8988T (cell line): ENCODE measurements around the gene GALNT18.
"Not testable (repeated sequence)": the region's sequence is repeated elsewhere in the genome, so short reads cannot be mapped to it uniquely, and the experiment has no call there.

ENCODE experiments used
- DNase-seq: peaks from one replicate; pipeline ENCODE4 v3.0.0; 2011

Gene GALNT18

GRCh38 chr11:11451501-11452005 is 170.3 kb downstream of the GALNT18 start:
- DNase-seq, result no peak

DNA sequence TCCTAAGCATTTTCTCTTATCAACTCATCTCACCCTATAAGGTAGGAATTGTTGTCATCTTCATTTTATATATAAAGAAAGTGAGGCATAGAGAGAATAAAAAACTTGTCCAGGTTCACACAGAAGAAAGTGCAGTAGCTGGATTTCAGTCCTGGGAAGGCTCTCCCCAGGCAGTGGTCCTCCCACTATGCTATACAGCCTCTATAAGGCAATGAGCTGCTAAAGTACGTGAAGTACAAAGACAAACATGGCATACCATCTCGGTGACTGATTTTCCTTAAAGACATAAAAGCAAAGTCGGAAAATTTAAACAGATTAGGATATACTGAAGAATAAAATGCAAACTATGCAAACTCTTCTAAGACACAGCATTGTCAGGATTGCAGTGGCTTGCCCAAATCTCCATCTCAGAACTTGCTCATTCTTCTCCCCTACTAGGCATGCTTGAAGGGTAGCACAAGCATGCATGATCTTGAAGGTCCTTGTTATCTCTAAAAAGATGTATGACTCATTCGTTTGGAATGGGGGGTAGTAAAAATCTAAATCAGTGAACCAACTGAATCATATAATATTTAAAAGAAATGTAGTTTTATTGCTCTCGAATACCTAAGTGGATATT is 171.0 kb downstream of the GALNT18 start:
- no peak for DNase-seq

GRCh38 chr11:11449327-11449726 is 172.5 kb downstream of the GALNT18 start:
- DNase-seq, result no peak

GRCh38 chr11:11448626-11449025 is 173.2 kb downstream of the GALNT18 start:
- no peak for DNase-seq

DNA sequence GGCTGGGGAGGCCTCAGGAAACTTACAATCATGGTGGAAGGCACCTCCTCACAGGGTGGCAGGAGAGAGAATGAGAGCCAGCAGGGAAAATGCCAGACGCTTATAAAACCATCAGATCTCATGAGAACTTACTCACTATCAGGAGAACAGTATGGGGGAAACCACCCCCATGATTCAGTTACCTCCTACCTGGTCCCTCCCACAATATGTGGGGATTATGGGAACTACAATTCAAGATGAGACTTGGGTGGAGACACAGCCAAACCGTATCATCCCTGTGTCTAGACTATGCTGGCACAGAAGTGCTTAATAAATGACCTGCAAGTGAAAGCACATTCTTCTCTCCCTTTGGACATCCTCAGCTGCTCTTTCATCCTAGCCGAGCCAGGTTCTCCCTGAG is 174.2 kb downstream of the GALNT18 start:
- DNase-seq, result not testable (repeated sequence)

DNA sequence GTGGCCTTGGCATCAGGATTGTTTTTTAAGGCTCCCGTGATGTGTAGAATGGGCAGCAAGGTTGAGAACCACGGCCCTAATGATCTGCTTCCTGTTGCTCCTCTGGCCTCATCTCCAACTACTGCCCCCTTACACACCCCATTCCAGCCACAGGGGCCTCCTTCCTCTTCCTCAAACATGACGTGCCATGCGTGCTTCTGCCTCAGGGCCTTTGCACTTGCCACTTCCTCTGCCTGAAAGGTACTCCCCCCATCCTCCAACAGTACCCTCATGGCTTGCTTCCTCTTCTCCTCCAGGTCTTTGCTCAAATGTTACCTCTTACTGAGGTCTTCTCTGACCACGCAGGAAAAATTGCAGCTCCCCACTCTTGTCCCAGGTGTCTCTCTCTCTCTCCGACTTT is 174.8 kb downstream of the GALNT18 start:
- no peak for DNase-seq

DNA sequence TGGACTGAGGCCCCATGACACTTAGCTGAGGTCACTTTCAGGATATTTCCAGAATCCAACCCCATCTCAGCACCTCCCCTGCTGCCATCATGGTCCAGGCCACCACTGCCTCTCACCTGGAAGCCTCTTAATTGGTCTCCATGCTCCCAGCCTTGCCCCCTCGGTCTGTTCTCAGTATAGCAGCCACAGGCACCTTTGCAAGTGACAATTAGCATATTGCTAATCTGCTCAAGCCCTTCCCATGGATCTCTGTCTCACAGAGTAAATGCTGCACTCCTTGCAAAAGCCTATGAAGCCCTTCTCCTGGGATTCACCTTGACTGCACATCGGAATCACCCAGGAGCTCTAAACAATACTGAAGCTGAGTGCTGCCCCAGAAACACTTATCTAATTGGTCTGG is 175.2 kb downstream of the GALNT18 start:
- DNase-seq, result no peak

- no peak for DNase-seq
Measured at GRCh38 chr11:11445441-11446185, 176.2 kb downstream of the GALNT18 start.

- no peak for DNase-seq
Measured at GRCh38 chr11:11444804-11445131, 177.0 kb downstream of the GALNT18 start.

GRCh38 chr11:11444027-11444803 is 177.6 kb downstream of the GALNT18 start:
- no peak for DNase-seq

GRCh38 chr11:11442791-11443190 is 179.0 kb downstream of the GALNT18 start:
- no peak for DNase-seq

- DNase-seq, result no peak
Measured at GRCh38 chr11:11441516-11441915, 180.3 kb downstream of the GALNT18 start.

- DNase-seq, result no peak
Measured at GRCh38 chr11:11441091-11441490, 180.7 kb downstream of the GALNT18 start.

- no peak for DNase-seq
Measured at GRCh38 chr11:11440144-11440543, 181.7 kb downstream of the GALNT18 start.

DNA sequence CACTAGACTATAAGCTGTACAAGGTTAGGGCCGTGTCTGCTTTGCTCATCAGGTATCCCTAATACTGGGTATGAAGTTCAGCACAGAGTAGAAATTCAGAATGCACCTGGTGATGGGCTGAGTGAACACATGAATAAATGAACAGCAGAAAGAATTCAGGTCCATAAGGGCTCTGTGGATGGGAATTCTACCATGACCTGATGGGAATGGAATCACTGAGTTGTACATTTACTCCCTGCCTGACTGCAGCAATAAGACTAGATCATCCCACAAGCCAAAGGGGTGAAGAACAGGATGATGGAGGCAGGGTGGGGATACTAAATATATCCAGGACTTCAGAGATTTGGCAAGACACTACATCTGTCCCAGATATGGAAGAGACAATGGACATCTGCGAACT is 182.2 kb downstream of the GALNT18 start:
- no peak for DNase-seq

- DNase-seq, result no peak
Measured at GRCh38 chr11:11436715-11437313, 185.0 kb downstream of the GALNT18 start.

DNA sequence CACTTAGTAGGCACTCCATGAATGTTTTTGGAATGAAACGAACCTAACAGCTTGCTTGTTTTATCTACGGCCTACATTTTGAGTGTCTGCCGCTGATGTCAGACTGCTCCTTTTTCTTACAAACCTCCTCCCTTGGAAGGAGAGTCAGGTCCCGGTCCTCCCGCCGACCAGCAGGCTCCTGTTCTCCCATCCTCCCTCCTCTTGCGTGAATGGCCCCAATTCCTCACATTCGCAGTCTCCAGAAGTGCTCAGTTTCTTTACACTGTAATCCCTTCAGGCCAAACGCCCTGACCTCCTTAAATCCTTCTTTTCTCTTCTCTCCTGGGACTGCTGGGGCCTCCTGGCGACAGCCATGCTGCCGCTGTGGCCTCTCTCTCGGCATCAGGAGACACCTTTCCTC is 186.2 kb downstream of the GALNT18 start:
- no peak for DNase-seq

- DNase-seq, result no peak
Measured at GRCh38 chr11:11433960-11434359, 187.8 kb downstream of the GALNT18 start.

DNA sequence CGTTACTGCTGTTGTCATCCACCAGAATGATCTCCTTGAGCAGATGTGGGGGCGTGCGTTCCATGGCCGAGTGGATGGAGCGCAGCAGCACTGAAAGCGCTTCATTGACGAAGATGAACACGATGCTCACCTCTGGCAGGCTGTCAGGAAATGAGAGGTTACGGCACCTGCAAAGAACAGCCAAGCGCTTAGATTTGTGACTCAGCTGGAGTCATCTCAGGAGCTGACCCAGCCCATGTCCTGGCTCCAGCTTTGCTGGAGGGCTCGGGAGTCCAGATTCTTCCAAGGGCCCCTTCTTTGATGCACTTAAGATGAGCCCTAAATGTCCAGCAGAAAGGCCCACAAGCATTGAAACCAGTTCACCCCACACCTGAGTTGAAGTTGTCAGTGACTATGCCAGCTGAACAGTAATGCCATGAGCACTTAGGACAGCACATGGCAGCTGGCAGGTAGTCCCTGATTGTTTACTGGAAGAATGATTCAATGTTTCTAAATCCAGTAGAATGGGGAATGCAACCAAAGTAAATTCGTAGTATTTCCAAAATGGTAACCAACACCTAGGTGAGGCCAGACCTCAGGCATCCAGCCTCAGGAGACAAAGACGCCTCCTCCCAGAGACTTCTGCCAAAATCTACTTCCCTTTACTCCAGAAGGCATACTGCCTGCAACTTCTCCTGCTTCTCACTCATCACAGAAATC is 189.0 kb downstream of the GALNT18 start:
- DNase-seq, result no peak

- no peak for DNase-seq
Measured at GRCh38 chr11:11430431-11430830, 191.4 kb downstream of the GALNT18 start.

DNA sequence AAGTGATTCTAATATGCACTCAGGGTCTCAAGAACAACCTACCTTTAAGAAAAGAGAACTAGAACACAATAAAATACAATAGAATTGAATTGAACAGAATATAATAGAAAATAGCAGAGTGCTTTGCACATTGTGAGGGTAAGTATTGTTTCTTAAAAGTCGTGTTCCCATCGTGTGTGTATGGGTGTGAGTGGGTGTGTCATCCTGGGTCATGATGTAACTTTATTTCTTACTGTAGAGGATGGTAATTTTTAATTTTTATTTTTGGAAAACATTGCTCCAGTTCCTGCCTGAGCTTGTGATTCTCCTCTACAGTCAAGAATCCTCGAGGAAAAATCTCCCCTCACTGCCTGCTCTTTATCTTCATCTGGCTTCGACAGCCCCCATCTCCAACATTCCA is 193.1 kb downstream of the GALNT18 start:
- no peak for DNase-seq

DNA sequence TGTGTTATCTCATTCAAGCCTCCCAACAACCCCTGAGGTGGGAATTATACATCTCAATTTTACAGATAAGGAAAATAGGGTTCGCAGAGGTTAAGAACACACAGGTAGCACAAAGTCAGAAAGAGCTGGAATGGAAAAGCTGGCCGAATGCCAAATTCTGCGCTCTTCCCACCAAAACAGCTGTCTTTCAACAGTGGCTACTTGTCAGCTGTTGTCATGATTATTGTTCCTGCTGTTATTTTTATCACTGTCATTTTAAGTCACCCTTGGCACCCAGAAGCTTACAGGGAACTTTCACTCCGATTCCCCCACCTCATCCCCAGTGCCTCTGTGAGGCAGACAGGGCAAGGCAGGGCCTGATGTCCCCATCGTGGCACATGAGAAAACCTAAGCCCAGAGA is 194.3 kb downstream of the GALNT18 start:
- DNase-seq, result no peak

DNA sequence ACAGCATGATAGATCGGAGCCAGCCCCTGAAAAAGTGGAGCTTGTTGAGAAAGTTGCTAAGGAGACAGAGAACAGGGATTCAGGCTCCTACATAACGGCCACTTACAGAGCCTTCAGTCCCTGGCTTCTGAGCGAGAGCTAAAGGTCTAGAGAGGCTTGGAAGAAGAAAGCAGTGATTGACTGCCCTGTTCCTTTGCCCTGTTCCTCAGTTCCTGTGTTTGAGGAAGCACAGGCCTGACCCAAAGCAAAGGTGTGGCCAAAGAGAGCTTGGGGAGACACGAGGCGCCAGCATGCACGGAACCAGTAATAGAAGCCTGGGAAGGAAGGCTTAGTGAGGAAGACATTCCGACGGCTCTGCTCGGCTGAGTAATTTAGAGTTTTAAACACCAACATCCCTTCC is 194.7 kb downstream of the GALNT18 start:
- DNase-seq, result no peak
